SK-MEL-5 (cell line): ENCODE data around the gene ZC3H15. TPM values are rescaled to one million over a fixed set of nuclear protein-coding genes. Genes with fewer than 3 reads are reported as not detected.
A peak's percentile ranks its signal among the peaks of the same experiment; 100 is the strongest.
"Not testable (repeated sequence)": the region's sequence is repeated elsewhere in the genome, so short reads cannot be mapped to it uniquely, and the experiment has no call there.

Experiments used
- DNase-seq: peaks from one replicate; pipeline ENCODE4 v3.0.0-alpha.2; 2016; ENCODE audit warnings: low read depth, low spot score
- in situ Hi-C: cut with HindIII; loops from 2 replicates; pipeline ENCODE4 v1.10.0; 2016; ENCODE audit warnings: low sequenced_read_pairs, high pct_unique_total_duplicates, low pct_unique_long_range_greater_than_20kb
- total RNA-seq: library from RNA; depleted of rRNA; stranded (reverse); fragments of >200 nt; shearing (Covaris generic); gene quantifications from 2 replicates; pipeline ENCODE4 v1.2.3, GENCODE V29; 2014

ZC3H15 gene
- total RNA-seq, 1 experiment from 2014 or later: 82.4 TPM

GRCh38 chr2:186484062-186484735, 1.9 kb upstream of the ZC3H15 start:
- DNase-seq: no peak
- in situ Hi-C loops: no loop called here

- no peak for DNase-seq
- in situ Hi-C loops: no loop called here
These were observed 537 bp upstream of the ZC3H15 start for GRCh38 chr2:186485576-186485870.

GRCh38 chr2:186486651-186487647, 889 bp downstream of the ZC3H15 start:
- in situ Hi-C loops: no loop called here
- DNase-seq: no peak

- no peak for DNase-seq
- in situ Hi-C loops: no loop called here
These were observed 7.6 kb downstream of the ZC3H15 start for GRCh38 chr2:186493564-186494085.

GRCh38 chr2:186496401-186496800, 10.3 kb downstream of the ZC3H15 start:
- in situ Hi-C loops: no loop called here
- DNase-seq: no peak

- DNase-seq: no peak
These were observed 11.9 kb downstream of the ZC3H15 start for GRCh38 chr2:186497928-186498327.

GRCh38 chr2:186498834-186499233, 12.8 kb downstream of the ZC3H15 start:
- in situ Hi-C loops: no loop called here
- DNase-seq: no peak

More at GRCh38 chr2:186497928-186498327, 11.9 kb downstream of the ZC3H15 start:
- in situ Hi-C loops: no loop called here

GRCh38 chr2:186503827-186504606, 18.0 kb downstream of the ZC3H15 start:
- in situ Hi-C loops: loop anchor here (25.0 kb wide), 1 partner anchor 133 kb away; no protein-coding TSS in a partner anchor
- DNase-seq: peak; percentile 57

GRCh38 chr2:186508263-186508662, 22.2 kb downstream of the ZC3H15 start:
- in situ Hi-C loops: loop anchor here (25.0 kb wide), 1 partner anchor 129 kb away; no protein-coding TSS in a partner anchor

GRCh38 chr2:186515376-186515775, 29.3 kb downstream of the ZC3H15 start:
- in situ Hi-C loops: loop anchor here (25.0 kb wide), 1 partner anchor 122 kb away; no protein-coding TSS in a partner anchor
- no peak for DNase-seq

More at GRCh38 chr2:186508263-186508662, 22.2 kb downstream of the ZC3H15 start:
- DNase-seq: no peak

- no peak for DNase-seq
- in situ Hi-C loops: loop anchor here (25.0 kb wide), 1 partner anchor 121 kb away; no protein-coding TSS in a partner anchor
These were observed 30.3 kb downstream of the ZC3H15 start for GRCh38 chr2:186516396-186516795.

GRCh38 chr2:186517090-186517489, 31.0 kb downstream of the ZC3H15 start:
- in situ Hi-C loops: loop anchor here (25.0 kb wide), 1 partner anchor 120 kb away; no protein-coding TSS in a partner anchor
- no peak for DNase-seq

GRCh38 chr2:186518291-186518690, 32.2 kb downstream of the ZC3H15 start:
- in situ Hi-C loops: loop anchor here (25.0 kb wide), 1 partner anchor 119 kb away; no protein-coding TSS in a partner anchor
- DNase-seq: no peak

GRCh38 chr2:186518945-186519344, 32.9 kb downstream of the ZC3H15 start:
- no peak for DNase-seq
- in situ Hi-C loops: loop anchor here (25.0 kb wide), 1 partner anchor 118 kb away; no protein-coding TSS in a partner anchor

- DNase-seq: not testable (repeated sequence)
- in situ Hi-C loops: loop anchor here (25.0 kb wide), 1 partner anchor 116 kb away; no protein-coding TSS in a partner anchor
These were observed 35.6 kb downstream of the ZC3H15 start for GRCh38 chr2:186521570-186522153.

- in situ Hi-C loops: loop anchor here (25.0 kb wide), 1 partner anchor 115 kb away; no protein-coding TSS in a partner anchor
- no peak for DNase-seq
These were observed 36.4 kb downstream of the ZC3H15 start for GRCh38 chr2:186522450-186522849.

- DNase-seq: no peak
- in situ Hi-C loops: loop anchor here (25.0 kb wide), 1 partner anchor 114 kb away; no protein-coding TSS in a partner anchor
These were observed 37.7 kb downstream of the ZC3H15 start for GRCh38 chr2:186523791-186524190.
